ENCODE results near the gene ATXN10. TPM values are rescaled to one million over a fixed set of nuclear protein-coding genes. Genes with fewer than 3 reads are reported as not detected.

ATXN10 gene
- total RNA-seq, 1 donor from 2014 or later: 99.7 TPM

DNA sequence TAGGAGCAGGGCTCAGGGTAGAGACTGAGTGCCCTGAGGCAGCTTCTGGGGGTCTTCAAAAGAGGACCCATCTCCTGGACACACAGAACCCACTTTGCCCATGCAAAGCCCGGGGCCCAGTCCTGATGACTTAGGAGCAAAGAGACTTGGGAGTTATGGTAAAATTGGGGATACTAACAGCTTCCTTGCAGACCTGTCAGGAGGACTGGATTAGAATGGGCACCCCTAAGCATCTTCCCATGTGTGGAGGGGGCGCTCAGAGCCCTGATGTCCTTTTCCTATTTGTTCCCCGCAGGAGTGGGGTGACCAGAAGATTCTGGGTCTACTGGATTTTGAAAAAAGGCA, 205.4 kb downstream of the ATXN10 start:
- Mint-ChIP-seq H3K36me3 (ENCODE audit: low read depth) (no peaks in the 10 kb centered on the region), H3K4me1 (no peaks in the 10 kb centered on the region), H3K4me3 (no peak overlapping the region), H3K9me3 (peaks cover 8% of the 10 kb centered on the region), H3K27me3 (peaks cover 33% of the 10 kb centered on the region), H3K27ac (no peak overlapping the region)
- POLR2A ChIA-PET: no interaction called here
- intact Hi-C loops (cut with micrococcal nuclease): no loop called here
- CTCF ChIA-PET: no interaction called here
- DNase-seq (peak; percentile 3), ATAC-seq (ENCODE audit: low read depth) (no peak)
- no peak for TF ChIP-seq CTCF (IDR thresholded peaks at IDR 0.05)

DNA sequence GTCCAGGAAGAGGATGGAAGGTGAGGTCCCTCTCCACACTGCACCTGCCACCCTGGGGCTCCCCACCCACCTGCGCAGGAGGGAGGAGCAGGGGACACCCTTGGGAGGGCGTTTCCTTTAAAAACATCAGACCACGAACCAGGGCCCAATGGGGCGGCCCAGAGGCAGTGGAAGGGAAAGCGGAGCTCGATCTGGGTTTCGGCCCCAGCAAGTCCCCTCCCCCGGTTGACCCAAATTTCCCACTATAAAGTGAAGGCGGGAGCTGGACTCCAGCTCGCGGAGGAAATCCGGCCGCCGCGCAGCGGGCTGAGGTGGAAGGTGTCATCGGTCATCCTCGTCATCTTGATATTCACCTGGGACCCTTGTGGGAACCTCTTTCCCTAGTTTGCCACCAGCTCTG, 206.0 kb downstream of the ATXN10 start:
- no peaks in the 10 kb centered on the region for H3K4me1 Mint-ChIP-seq
- CTCF ChIA-PET: interaction anchor here (2.0 kb wide), 1 partner anchor 14 kb away, joined by 6 read pairs; no protein-coding TSS in a partner anchor
- DNase-seq: no peak

GRCh38 chr22:45878051-45878781, 206.6 kb downstream of the ATXN10 start:
- ATAC-seq (ENCODE audit: low read depth) (no peak), DNase-seq (peak; percentile 9)
- POLR2A ChIA-PET: no interaction called here
- H3K4me1 Mint-ChIP-seq: no peaks in the 10 kb centered on the region
- TF ChIP-seq CTCF (IDR thresholded peaks at IDR 0.05): no peak
- H3K27ac Mint-ChIP-seq: no peak overlapping the region
- no peaks in the 10 kb centered on the region for H3K36me3 Mint-ChIP-seq (ENCODE audit: low read depth)
- peaks cover 32% of the 10 kb centered on the region for H3K27me3 Mint-ChIP-seq
- no peaks in the 10 kb centered on the region for H3K9me3 Mint-ChIP-seq
- CTCF ChIA-PET: interaction anchor here (2.0 kb wide), 1 partner anchor 14 kb away, joined by 6 read pairs; no protein-coding TSS in a partner anchor
- intact Hi-C loops (cut with micrococcal nuclease): no loop called here
- H3K4me3 Mint-ChIP-seq: no peak overlapping the region

More for the DNA sequence above, 206.0 kb downstream of the ATXN10 start:
- no peak for TF ChIP-seq CTCF (IDR thresholded peaks at IDR 0.05)
- Mint-ChIP-seq H3K27ac (no peak overlapping the region), H3K36me3 (ENCODE audit: low read depth) (no peaks in the 10 kb centered on the region), H3K9me3 (peaks cover 5% of the 10 kb centered on the region), H3K27me3 (peaks cover 35% of the 10 kb centered on the region), H3K4me3 (no peak overlapping the region)
- intact Hi-C loops (cut with micrococcal nuclease): no loop called here
- no peak for ATAC-seq (ENCODE audit: low read depth)
- POLR2A ChIA-PET: no interaction called here

GRCh38 chr22:45878901-45879551, 207.4 kb downstream of the ATXN10 start:
- Mint-ChIP-seq H3K27ac (no peak overlapping the region), H3K27me3 (peaks cover 38% of the 10 kb centered on the region), H3K9me3 (no peaks in the 10 kb centered on the region), H3K4me3 (no peak overlapping the region), H3K4me1 (no peaks in the 10 kb centered on the region), H3K36me3 (ENCODE audit: low read depth) (no peaks in the 10 kb centered on the region)
- ChIA-PET POLR2A (no interaction called here), CTCF (interaction anchor here (2.0 kb wide), 1 partner anchor 15 kb away, joined by 6 read pairs; no protein-coding TSS in a partner anchor)
- intact Hi-C loops (cut with micrococcal nuclease): no loop called here
- no peak for TF ChIP-seq CTCF (IDR thresholded peaks at IDR 0.05)
- ATAC-seq (ENCODE audit: low read depth): no peak
- DNase-seq: peak; percentile 12

GRCh38 chr22:45879552-45879949, 207.9 kb downstream of the ATXN10 start:
- no peak for TF ChIP-seq CTCF (IDR thresholded peaks at IDR 0.05)
- Mint-ChIP-seq H3K4me3 (no peak overlapping the region), H3K27ac (no peak overlapping the region), H3K9me3 (no peaks in the 10 kb centered on the region), H3K4me1 (no peaks in the 10 kb centered on the region), H3K27me3 (peaks cover 38% of the 10 kb centered on the region), H3K36me3 (ENCODE audit: low read depth) (no peaks in the 10 kb centered on the region)
- no peak for DNase-seq
- CTCF ChIA-PET: interaction anchor here (2.0 kb wide), 1 partner anchor 15 kb away, joined by 6 read pairs; no protein-coding TSS in a partner anchor
- no peak for ATAC-seq (ENCODE audit: low read depth)
- POLR2A ChIA-PET: no interaction called here
- intact Hi-C loops (cut with micrococcal nuclease): no loop called here

All from activated B cell treated with CpG ODN at 0.5 μM for 24 hours (primary cell).